Sigmoid colon (tissue), 4 donors: ENCODE results near the gene NOL12.

Experiments
- CTCF ChIP-seq, 4 experiments: fragments of 450-650 bp in 3 of 4; fragments of 200-600 bp in 1 of 4; IDR thresholded peaks; one replicate each; pipeline ENCODE4 v1.5.1; 2016 to 2019; ENCODE audit warnings: antibody characterized with exemption in 4 of 4, mild to moderate bottlenecking in 3 of 4, moderate library complexity in 2 of 4
- EP300 ChIP-seq, 4 donors: sonication (generic); formaldehyde crosslinking; IDR thresholded peaks; one replicate each; pipeline ENCODE4 v1.6.1; 2017; ENCODE audit warnings: antibody characterized with exemption in 4 of 4
- POLR2A ChIP-seq, 2 donors: fragments of 450-650 bp; IDR thresholded peaks; one replicate each; pipeline ENCODE4 v1.6.1; 2016; ENCODE audit warnings: antibody characterized with exemption in 2 of 2, mild to moderate bottlenecking in 2 of 2, moderate library complexity in 2 of 2

GRCh38 chr22:37710675-37711074 lies 24.5 kb downstream of the NOL12 start:
- no peak for TF ChIP-seq CTCF (IDR thresholded peaks at IDR 0.05)
- no peak for TF ChIP-seq POLR2A (IDR thresholded peaks at IDR 0.05)
- no peak for TF ChIP-seq EP300 (IDR thresholded peaks at IDR 0.05)
